Neural cell (in vitro differentiated cells): ENCODE measurements around the gene PRDM1. TPM values are rescaled to one million over a fixed set of nuclear protein-coding genes. Genes with fewer than 3 reads are reported as not detected.

Experiments used
- H2AFZ ChIP-seq: fragments of 200-600, 300-800 bp; sonication (generic), shearing (Covaris generic); 2 replicates; pipeline ENCODE4 v1.6.0; 2014; ENCODE audit warnings: low read depth, mild to moderate bottlenecking, antibody characterized with exemption, low read length, moderate library complexity
- H3F3A ChIP-seq: fragments of 200-600 bp; shearing (Covaris generic); 2 replicates; pipeline ENCODE4 v1.6.1; 2016; ENCODE audit warnings: mild to moderate bottlenecking, moderate library complexity, mixed read lengths, antibody characterized with exemption, low read length; ENCODE audit not compliant: insufficient read depth, poor library complexity, severe bottlenecking
- H3K27ac ChIP-seq: fragments of 200-600, 300-800 bp; sonication (generic), shearing (Covaris generic); 2 replicates; pipeline ENCODE4 v1.5.1; 2014; ENCODE audit warnings: mild to moderate bottlenecking, low read length, moderate library complexity
- H3K27me3 ChIP-seq: fragments of 300-800, 200-600 bp; sonication (generic), shearing (Covaris generic); 2 replicates; pipeline ENCODE4 v1.6.0; 2014; ENCODE audit warnings: mild to moderate bottlenecking, low read depth, low read length, moderate library complexity; ENCODE audit not compliant: insufficient read depth
- H3K36me3 ChIP-seq: fragments of 300-800, 200-600 bp; sonication (generic), shearing (Covaris generic); 2 replicates; pipeline ENCODE4 v1.5.1; 2014; ENCODE audit warnings: mild to moderate bottlenecking, antibody characterized with exemption, low read length, moderate library complexity; ENCODE audit not compliant: insufficient read depth
- H3K4me2 ChIP-seq: fragments of 300-800, 200-600 bp; sonication (generic), shearing (Covaris generic); 2 replicates; pipeline ENCODE4 v1.6.0; 2014; ENCODE audit warnings: mild to moderate bottlenecking, low read length
- H3K4me3 ChIP-seq: fragments of 300-800, 200-600 bp; sonication (generic), shearing (Covaris generic); 2 replicates; pipeline ENCODE4 v1.5.1; 2014; ENCODE audit warnings: mild to moderate bottlenecking, low read length, moderate library complexity
- H3K79me2 ChIP-seq: fragments of 200-600 bp; shearing (Covaris generic); replicated peaks from 2 replicates; pipeline ENCODE4 v1.6.0; 2014; ENCODE audit warnings: mild to moderate bottlenecking, low read length, moderate library complexity; ENCODE audit not compliant: insufficient read depth
- H3K9ac ChIP-seq: fragments of 300-800, 200-600 bp; sonication (generic), shearing (Covaris generic); 2 replicates; pipeline ENCODE4 v1.6.1; 2016; ENCODE audit warnings: mild to moderate bottlenecking, low read length, mixed read lengths
- H3K9me2 ChIP-seq: fragments of 200-600 bp; shearing (Covaris generic); 2 replicates; pipeline ENCODE4 v1.6.1; 2016; ENCODE audit warnings: mild to moderate bottlenecking, low read length, mixed read lengths; ENCODE audit not compliant: insufficient read depth
- H3K9me3 ChIP-seq: fragments of 200-600, 300-800 bp; sonication (generic), shearing (Covaris generic); 2 replicates; pipeline ENCODE4 v1.6.1; 2016; ENCODE audit warnings: mild to moderate bottlenecking, mixed run types, low read length, moderate library complexity, mixed read lengths
- H4K20me1 ChIP-seq: fragments of 200-600 bp; shearing (Covaris generic); 2 replicates; pipeline ENCODE4 v1.6.1; 2016; ENCODE audit warnings: mild to moderate bottlenecking, mixed run types; ENCODE audit not compliant: insufficient read depth
- CTCF ChIP-seq: fragments of 450-650 bp; IDR thresholded peaks from 2 replicates; pipeline ENCODE4 v1.5.1; 2014; ENCODE audit warnings: antibody characterized with exemption, mild to moderate bottlenecking, moderate library complexity; ENCODE audit not compliant: poor library complexity, severe bottlenecking
- EP300 ChIP-seq: fragments of 450-650 bp; conservative IDR thresholded peaks from 2 replicates; pipeline ENCODE4 v1.6.1; 2014; ENCODE audit warnings: antibody characterized with exemption, mild to moderate bottlenecking, moderate library complexity; ENCODE audit not compliant: poor library complexity, severe bottlenecking
- EZH2 ChIP-seq: fragments of 200-600, 300-800 bp; shearing (Covaris generic), sonication (generic); IDR thresholded peaks from 2 replicates; pipeline ENCODE4 v1.6.1; 2014; ENCODE audit warnings: antibody characterized with exemption, low read length, borderline replicate concordance, mild to moderate bottlenecking; ENCODE audit not compliant: insufficient read depth, poor library complexity, severe bottlenecking
- MXI1 ChIP-seq: fragments of 450-650 bp; conservative IDR thresholded peaks from 2 replicates; pipeline ENCODE4 v1.6.1; 2014; ENCODE audit warnings: antibody characterized with exemption, mild to moderate bottlenecking; ENCODE audit not compliant: poor library complexity, severe bottlenecking
- POLR2AphosphoS5 ChIP-seq: IDR thresholded peaks from 2 replicates; pipeline ENCODE4 v1.6.1; 2012
- RAD21 ChIP-seq: fragments of 450-650 bp; conservative IDR thresholded peaks from 2 replicates; pipeline ENCODE4 v1.6.1; 2014; ENCODE audit warnings: antibody characterized with exemption, mild to moderate bottlenecking, moderate library complexity
- REST ChIP-seq: IDR thresholded peaks from 2 replicates; pipeline ENCODE4 v1.6.1; 2012; ENCODE audit warnings: borderline replicate concordance
- SMC3 ChIP-seq: fragments of 450-650 bp; conservative IDR thresholded peaks from 2 replicates; pipeline ENCODE4 v1.6.1; 2014; ENCODE audit warnings: antibody characterized with exemption, mild to moderate bottlenecking, moderate library complexity; ENCODE audit not compliant: poor library complexity
- TAF1 ChIP-seq: IDR thresholded peaks from 2 replicates; pipeline ENCODE4 v1.6.1; 2012; ENCODE audit warnings: low read depth
- polyA plus RNA-seq: library from polyadenylated mRNA; depleted of rRNA; stranded (reverse); fragments of >200 nt; gene quantifications from 2 replicates; pipeline ENCODE4 v1.2.3, GENCODE V29; 2014

PRDM1 gene
- polyA plus RNA-seq, 1 donor from 2014 or later = 0.09 TPM

- Histone ChIP-seq H3K4me3 (no peak overlapping the region), H3K36me3 (no peaks in the 10 kb centered on the region), H4K20me1 (no peaks in the 10 kb centered on the region), H2AFZ (no peak overlapping the region), H3K27ac (no peak overlapping the region), H3K27me3 (no peaks in the 10 kb centered on the region), H3K9me3 (no peaks in the 10 kb centered on the region), H3F3A (no peaks in the 10 kb centered on the region), H3K9me2 (no peaks in the 10 kb centered on the region), H3K9ac (no peak overlapping the region), H3K4me2 (no peak overlapping the region), H3K79me2 (no peaks in the 10 kb centered on the region)
- no peak for TF ChIP-seq POLR2AphosphoS5
- no peak for TF ChIP-seq SMC3
- no peak for TF ChIP-seq REST
- TF ChIP-seq CTCF = no peak
- TF ChIP-seq EZH2 = no peak
- no peak for TF ChIP-seq MXI1
- TF ChIP-seq EP300 = no peak
- no peak for TF ChIP-seq TAF1
- no peak for TF ChIP-seq RAD21
These were observed 39.8 kb downstream of the PRDM1 start for GRCh38 chr6:106125925-106126435.

GRCh38 chr6:106126482-106126881 is 40.3 kb downstream of the PRDM1 start:
- Histone ChIP-seq H4K20me1 (no peaks in the 10 kb centered on the region), H3K4me3 (no peak overlapping the region), H3F3A (no peaks in the 10 kb centered on the region), H3K36me3 (no peaks in the 10 kb centered on the region), H3K9ac (no peak overlapping the region), H3K79me2 (no peaks in the 10 kb centered on the region), H3K9me3 (no peaks in the 10 kb centered on the region), H3K9me2 (no peaks in the 10 kb centered on the region), H3K27ac (no peak overlapping the region), H2AFZ (no peak overlapping the region), H3K27me3 (no peaks in the 10 kb centered on the region), H3K4me2 (no peak overlapping the region)
- TF ChIP-seq TAF1 = no peak
- no peak for TF ChIP-seq EZH2
- no peak for TF ChIP-seq SMC3
- no peak for TF ChIP-seq CTCF
- TF ChIP-seq MXI1 = no peak
- no peak for TF ChIP-seq POLR2AphosphoS5
- no peak for TF ChIP-seq RAD21
- no peak for TF ChIP-seq EP300
- TF ChIP-seq REST = no peak
